ENCODE data around the gene TTC34. TPM values are rescaled to one million over a fixed set of nuclear protein-coding genes. Genes with fewer than 3 reads are reported as not detected.

TTC34 gene
- total and polyA plus RNA-seq, 2 experiments from 2014 or later = 0.08 to 0.35 TPM

- DNase-seq (ENCODE audit: low spot score) = no peak
- Histone ChIP-seq H4K20me1 (replicated peaks; ENCODE audit: insufficient read depth) (no peaks in the 10 kb centered on the region), H3K9me2 (ENCODE audit: insufficient read depth) (no peaks in the 10 kb centered on the region), H3K4me2 (no peak overlapping the region), H3K79me2 (replicated peaks; ENCODE audit: insufficient read depth) (no peaks in the 10 kb centered on the region), H3K27ac (ENCODE audit: low read depth) (no peak overlapping the region), H3K4me3 (no peak overlapping the region), H3K27me3 (ENCODE audit: insufficient read depth) (no peaks in the 10 kb centered on the region), H3F3A (replicated peaks; ENCODE audit: low read depth) (no peaks in the 10 kb centered on the region), H3K4me1 (ENCODE audit: insufficient read depth) (no peaks in the 10 kb centered on the region), H2AFZ (no peak overlapping the region), H3K36me3 (ENCODE audit: insufficient read depth) (no peaks in the 10 kb centered on the region)
- H3K4me3 Mint-ChIP-seq = no peak overlapping the region
- no peak overlapping the region for H3K27ac Mint-ChIP-seq
- H3K27me3 Mint-ChIP-seq (ENCODE audit: insufficient read depth, low read depth, poor library complexity) = peaks cover 7% of the 10 kb centered on the region
- ATAC-seq = no peak
- peaks cover 92% of the 10 kb centered on the region for H3K9me3 Mint-ChIP-seq
- peaks cover 13% of the 10 kb centered on the region; the same call in 2 of the 3 replicates for H3K36me3 Mint-ChIP-seq (ENCODE audit: low read depth)
- TF ChIP-seq STAT1 (IDR thresholded peaks at IDR 0.05; ENCODE audit: unreplicated experiment) (no peak), NANOG (IDR thresholded peaks at IDR 0.05; ENCODE audit: borderline replicate concordance) (no peak), JUNB (IDR thresholded peaks at IDR 0.05; ENCODE audit: unreplicated experiment) (no peak), ZNF114 (CRISPR knock-in tag; IDR thresholded peaks at IDR 0.05) (no peak), ZNF331 (CRISPR knock-in tag; IDR thresholded peaks at IDR 0.05; ENCODE audit: low read depth) (no peak), POLR2AphosphoS5 (IDR thresholded peaks at IDR 0.05; ENCODE audit: low read depth) (no peak), CREB1 (CRISPR knock-in tag; IDR thresholded peaks at IDR 0.05; ENCODE audit: low read depth) (no peak), EZH2phosphoT487 (IDR thresholded peaks at IDR 0.05; ENCODE audit: unreplicated experiment) (no peak), EZH2 (IDR thresholded peaks at IDR 0.05; ENCODE audit: low read depth, unreplicated experiment) (no peak)
- TF ChIP-seq, protein P1, sequence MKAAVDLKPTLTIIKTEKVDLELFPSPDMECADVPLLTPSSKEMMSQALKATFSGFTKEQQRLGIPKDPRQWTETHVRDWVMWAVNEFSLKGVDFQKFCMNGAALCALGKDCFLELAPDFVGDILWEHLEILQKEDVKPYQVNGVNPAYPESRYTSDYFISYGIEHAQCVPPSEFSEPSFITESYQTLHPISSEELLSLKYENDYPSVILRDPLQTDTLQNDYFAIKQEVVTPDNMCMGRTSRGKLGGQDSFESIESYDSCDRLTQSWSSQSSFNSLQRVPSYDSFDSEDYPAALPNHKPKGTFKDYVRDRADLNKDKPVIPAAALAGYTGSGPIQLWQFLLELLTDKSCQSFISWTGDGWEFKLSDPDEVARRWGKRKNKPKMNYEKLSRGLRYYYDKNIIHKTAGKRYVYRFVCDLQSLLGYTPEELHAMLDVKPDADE (IDR thresholded peaks at IDR 0.05) = no peak
- TF ChIP-seq, protein P2, sequence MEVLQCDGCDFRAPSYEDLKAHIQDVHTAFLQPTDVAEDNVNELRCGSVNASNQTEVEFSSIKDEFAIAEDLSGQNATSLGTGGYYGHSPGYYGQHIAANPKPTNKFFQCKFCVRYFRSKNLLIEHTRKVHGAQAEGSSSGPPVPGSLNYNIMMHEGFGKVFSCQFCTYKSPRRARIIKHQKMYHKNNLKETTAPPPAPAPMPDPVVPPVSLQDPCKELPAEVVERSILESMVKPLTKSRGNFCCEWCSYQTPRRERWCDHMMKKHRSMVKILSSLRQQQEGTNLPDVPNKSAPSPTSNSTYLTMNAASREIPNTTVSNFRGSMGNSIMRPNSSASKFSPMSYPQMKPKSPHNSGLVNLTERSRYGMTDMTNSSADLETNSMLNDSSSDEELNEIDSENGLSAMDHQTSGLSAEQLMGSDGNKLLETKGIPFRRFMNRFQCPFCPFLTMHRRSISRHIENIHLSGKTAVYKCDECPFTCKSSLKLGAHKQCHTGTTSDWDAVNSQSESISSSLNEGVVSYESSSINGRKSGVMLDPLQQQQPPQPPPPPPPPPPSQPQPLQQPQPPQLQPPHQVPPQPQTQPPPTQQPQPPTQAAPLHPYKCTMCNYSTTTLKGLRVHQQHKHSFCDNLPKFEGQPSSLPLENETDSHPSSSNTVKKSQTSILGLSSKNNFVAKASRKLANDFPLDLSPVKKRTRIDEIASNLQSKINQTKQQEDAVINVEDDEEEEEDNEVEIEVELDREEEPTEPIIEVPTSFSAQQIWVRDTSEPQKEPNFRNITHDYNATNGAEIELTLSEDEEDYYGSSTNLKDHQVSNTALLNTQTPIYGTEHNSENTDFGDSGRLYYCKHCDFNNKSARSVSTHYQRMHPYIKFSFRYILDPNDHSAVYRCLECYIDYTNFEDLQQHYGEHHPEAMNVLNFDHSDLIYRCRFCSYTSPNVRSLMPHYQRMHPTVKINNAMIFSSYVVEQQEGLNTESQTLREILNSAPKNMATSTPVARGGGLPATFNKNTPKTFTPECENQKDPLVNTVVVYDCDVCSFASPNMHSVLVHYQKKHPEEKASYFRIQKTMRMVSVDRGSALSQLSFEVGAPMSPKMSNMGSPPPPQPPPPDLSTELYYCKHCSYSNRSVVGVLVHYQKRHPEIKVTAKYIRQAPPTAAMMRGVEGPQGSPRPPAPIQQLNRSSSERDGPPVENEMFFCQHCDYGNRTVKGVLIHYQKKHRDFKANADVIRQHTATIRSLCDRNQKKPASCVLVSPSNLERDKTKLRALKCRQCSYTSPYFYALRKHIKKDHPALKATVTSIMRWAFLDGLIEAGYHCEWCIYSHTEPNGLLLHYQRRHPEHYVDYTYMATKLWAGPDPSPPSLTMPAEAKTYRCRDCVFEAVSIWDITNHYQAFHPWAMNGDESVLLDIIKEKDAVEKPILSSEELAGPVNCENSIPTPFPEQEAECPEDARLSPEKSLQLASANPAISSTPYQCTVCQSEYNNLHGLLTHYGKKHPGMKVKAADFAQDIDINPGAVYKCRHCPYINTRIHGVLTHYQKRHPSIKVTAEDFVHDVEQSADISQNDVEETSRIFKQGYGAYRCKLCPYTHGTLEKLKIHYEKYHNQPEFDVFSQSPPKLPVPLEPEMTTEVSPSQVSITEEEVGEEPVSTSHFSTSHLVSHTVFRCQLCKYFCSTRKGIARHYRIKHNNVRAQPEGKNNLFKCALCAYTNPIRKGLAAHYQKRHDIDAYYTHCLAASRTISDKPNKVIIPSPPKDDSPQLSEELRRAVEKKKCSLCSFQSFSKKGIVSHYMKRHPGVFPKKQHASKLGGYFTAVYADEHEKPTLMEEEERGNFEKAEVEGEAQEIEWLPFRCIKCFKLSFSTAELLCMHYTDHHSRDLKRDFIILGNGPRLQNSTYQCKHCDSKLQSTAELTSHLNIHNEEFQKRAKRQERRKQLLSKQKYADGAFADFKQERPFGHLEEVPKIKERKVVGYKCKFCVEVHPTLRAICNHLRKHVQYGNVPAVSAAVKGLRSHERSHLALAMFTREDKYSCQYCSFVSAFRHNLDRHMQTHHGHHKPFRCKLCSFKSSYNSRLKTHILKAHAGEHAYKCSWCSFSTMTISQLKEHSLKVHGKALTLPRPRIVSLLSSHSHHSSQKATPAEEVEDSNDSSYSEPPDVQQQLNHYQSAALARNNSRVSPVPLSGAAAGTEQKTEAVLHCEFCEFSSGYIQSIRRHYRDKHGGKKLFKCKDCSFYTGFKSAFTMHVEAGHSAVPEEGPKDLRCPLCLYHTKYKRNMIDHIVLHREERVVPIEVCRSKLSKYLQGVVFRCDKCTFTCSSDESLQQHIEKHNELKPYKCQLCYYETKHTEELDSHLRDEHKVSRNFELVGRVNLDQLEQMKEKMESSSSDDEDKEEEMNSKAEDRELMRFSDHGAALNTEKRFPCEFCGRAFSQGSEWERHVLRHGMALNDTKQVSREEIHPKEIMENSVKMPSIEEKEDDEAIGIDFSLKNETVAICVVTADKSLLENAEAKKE (CRISPR knock-in tag; IDR thresholded peaks at IDR 0.05) = no peak
- no peaks in the 10 kb centered on the region for H3K4me1 Mint-ChIP-seq
Observed at GRCh38 chr1:2825487-2826189, 24.1 kb upstream of the TTC34 start.
